T-helper 9 cell (primary cell): Measurements from ENCODE around the gene MAP3K15.

Source experiments
- DNase-seq: peaks from one replicate; pipeline ENCODE4 v3.0.0-alpha.2; 2020

Gene MAP3K15

DNA sequence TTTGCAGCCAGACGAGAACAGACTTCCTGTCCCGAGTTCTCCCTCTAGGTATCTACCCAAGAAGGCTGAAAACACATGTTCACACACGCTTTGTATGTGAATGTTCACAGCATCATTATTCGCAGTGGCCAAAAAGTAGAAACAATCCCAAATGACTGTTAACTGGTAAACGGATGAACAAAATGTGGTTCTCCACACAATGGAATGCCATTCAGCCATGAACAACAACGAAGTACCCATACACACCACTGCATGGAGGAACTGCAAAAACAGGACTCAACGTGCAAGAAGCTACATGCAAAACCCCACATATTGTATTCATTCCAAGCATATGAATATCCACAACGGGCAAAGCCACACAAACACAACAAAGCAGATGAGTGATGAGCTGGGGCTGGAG, 126.6 kb downstream of the MAP3K15 start:
- no peak for DNase-seq

DNA sequence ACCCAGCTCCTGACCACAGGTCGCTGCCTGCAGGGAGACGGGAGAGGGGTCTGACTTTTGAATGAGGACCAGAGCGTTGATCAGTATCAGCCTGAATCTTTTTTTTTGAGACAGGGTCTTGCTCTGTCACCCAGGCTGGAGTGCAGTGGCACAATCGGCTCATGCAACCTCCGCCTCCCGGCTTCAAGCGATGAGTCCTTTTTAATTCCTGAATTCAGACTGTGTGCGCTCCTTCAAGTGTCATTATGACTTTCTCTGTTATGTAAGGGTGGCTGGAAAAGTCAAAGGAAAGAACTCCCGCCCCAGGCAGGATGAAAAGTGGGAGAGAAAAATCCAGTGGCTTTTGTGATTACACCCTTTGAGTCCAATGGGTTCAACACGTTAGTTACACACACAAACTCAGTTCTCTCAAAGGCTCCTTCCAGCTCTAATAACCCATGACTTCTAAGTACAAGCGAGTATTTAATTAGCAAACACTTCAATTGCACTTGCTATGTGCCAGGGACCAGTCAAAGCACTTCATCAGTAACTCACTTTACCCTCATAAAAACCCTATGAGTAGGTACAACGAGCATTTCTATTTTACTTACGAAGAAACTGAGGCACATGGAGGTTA, 127.1 kb downstream of the MAP3K15 start:
- DNase-seq = no peak

GRCh38 chrX:19386679-19387078, 128.6 kb downstream of the MAP3K15 start:
- no peak for DNase-seq

- DNase-seq = peak; percentile 34
Measured at GRCh38 chrX:19382555-19383145, 132.7 kb downstream of the MAP3K15 start.

GRCh38 chrX:19381326-19381725, 134.0 kb downstream of the MAP3K15 start:
- no peak for DNase-seq

DNA sequence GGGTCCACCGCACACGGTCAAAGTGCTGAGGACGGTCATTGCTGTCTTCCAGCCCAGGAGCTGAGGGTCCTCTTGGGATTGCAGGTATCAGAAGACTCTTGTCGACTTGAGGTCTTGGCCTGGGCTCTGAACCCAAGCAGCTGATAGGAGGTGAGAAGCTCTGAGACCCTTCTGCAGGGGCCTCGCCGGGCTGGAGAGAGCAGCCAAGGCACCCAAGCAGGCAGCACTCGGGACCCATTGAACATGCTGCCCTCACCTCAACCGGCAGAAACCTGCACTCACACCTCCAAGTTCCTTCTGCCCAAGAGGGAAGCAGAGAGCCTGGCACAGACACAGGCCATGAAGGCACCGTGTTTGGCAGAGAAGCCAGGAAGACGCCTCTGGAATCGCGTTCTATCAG, 137.5 kb downstream of the MAP3K15 start:
- no peak for DNase-seq

DNA sequence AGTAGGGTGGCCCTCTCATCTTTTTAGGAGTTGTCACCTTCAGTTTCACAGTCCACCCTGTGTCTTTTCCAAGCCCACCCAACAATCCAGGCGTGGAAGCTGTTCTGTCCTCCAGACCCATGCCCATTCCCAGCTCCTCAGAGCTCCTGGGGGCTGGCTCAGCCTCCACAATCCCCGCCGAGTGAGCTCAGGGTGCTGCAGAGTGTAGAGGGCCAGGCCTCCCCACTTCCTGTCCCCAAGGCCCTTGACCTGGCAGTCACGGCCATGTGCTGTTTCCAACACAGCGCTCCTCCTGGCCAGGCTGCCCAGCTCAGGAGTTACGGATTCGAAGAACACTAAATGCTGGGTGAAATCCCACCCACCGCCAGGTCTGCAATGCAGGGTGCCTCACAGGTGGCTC, 139.8 kb downstream of the MAP3K15 start:
- DNase-seq = no peak

GRCh38 chrX:19373351-19373891, 141.9 kb downstream of the MAP3K15 start:
- DNase-seq = no peak

DNA sequence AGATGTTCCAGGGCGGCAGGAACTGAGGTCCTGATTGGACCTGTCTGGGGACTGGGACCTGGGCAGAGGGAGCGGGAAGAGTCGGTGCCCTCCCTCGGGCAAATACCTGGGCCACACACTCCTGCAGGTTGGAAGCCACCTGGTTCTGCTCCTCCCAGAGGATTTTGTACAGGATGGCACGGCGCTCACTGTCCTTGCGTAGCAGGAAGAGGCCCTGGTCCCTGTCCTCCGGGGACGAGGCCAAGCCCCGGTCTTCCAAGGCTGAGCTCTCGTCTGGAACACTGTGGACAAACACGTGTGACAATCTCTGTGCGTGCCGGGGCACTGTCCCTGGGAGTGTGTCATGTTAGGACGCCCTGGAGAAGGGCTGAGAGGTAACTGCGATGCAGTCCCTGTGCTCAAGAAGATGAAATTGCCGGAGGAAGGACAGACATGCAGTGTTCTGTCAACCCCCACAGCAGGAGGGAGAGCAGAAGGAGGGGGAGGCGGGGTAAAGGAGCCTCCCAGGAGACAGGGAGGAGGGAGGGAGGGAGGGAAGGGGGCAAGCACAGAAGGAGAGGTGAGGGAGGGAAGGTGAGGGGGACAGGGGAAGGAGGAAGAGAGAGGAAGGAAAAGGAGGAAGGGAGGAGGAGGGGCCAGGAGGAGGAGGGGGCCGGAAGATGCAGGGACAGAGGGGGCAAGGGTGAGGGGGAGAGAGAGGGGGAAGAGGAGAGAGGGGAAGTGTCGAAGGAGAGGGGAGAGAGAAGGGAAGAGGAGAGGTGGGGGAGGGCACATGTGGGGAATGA, 142.6 kb downstream of the MAP3K15 start:
- DNase-seq = no peak

- DNase-seq = peak; percentile 31
Measured at GRCh38 chrX:19372170-19372546, 143.2 kb downstream of the MAP3K15 start.

GRCh38 chrX:19370061-19370460, 145.2 kb downstream of the MAP3K15 start:
- no peak for DNase-seq

DNA sequence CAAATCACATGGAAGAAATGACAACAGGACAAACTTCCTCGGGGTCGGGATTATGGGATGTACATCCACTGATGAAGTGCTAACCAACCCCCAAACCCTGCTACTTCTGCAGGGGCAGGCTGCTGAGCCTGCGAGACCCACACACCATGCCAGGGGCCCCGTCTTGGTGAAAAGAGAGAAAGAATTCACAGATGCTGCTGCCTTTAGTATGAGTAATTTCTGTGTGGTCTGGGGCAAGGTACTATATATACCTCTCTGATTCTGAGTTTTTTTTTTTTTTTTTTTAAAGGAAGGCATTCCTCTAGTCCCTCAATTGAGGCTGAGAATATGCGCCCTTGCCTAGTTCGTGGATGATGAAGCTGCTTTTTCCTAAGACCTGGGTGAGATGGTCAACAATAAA, 146.7 kb downstream of the MAP3K15 start:
- DNase-seq = no peak

DNA sequence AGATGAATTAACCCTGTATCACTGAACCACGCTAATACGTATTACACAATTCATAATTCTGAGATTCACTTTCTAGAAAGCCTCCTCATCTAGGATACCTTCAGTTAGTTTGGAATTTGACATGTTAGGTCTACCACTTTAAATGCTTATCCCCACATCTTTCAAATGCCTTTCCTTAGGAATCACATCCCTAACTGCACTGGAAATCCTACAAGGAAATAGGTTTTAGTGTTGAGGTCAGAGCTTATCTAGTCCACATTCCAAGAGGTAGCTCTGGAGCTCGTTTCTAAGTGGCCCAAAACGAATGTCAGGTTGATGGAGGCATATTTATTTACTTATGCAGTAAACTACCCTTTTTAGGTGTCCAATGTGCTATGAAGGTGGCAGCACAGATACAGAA, 153.6 kb downstream of the MAP3K15 start:
- DNase-seq = no peak

- DNase-seq = no peak
Measured at GRCh38 chrX:19360903-19361302, 154.4 kb downstream of the MAP3K15 start.

DNA sequence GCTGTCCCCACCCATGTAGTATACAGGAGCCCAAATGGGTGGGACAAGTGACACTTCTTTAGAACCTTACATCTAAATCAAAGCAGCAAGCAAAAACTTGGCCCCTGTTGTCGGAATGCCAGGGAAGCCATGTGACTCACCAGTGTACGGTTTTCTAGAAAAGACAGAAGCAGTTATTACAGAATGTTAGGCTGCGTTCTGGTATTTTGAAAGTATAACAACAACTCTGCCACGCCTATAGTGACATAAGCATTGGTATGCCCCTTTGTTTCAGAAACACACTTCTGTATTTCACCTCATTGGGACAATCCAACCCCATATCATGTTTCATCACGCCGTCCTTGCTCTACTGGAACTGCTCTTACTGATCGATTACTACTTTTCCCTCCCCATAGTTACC, 156.8 kb downstream of the MAP3K15 start:
- DNase-seq = no peak

DNA sequence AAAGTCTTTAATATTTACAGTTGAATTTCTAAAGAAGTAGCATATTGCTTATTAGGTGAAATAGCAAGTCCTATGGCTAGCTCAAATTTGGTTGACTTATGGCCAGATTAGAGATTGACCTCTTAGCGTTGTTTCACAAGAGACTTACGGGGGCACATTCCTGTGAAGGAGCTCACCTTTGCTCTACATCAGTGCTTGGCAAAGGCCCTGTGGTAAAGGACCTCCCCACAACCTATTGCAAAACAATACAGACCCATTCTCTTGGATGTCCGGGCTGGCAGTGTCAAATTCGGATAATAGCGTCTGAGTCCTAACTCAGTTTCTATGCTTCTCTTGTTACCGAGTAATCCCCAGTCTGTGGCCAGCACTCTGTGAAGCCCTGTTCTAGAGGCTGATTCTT, 160.7 kb downstream of the MAP3K15 start:
- DNase-seq = no peak

DNA sequence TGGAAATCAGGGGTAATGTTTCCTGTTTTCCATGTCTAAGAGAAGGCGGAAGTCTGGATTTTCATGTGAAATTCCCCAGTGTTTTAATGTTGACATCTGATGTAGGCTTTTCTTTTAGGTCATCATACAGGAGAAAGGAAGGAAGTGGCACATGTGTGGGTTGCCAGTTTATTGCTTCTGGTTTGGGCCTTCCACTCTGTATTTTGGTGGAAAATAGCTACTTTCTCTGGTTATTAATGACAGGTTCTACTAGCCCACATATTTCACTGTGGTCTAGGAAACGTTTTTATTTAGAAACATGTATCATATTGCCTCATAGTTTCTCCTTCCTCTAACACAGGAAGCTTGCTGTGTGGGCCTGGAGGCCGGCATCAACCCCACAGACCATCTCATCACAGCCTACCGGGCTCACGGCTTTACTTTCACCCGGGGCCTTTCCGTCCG, 164.3 kb downstream of the MAP3K15 start:
- DNase-seq = no peak

- no peak for DNase-seq
Measured at GRCh38 chrX:19349264-19349663, 166.0 kb downstream of the MAP3K15 start.

- DNase-seq = no peak
Measured at GRCh38 chrX:19347916-19348315, 167.4 kb downstream of the MAP3K15 start.

DNA sequence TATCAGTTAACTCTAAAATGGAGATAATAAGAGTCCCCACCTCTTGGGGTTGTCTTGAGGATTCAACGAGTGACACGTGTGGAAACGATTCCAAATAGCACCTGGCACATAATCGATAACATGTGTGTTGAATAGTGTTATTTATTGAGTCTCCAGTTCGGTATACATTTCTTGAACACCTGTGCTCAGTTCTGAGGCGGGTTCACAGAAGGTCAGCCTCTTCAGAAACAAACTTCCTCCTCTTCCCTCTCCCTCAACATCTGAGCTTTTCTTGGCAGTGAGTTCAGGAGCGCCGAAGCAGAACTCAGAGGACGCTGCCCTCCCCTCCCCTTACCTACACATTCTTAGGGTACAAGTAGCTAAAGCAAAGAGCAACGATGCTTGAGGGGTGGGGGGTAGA, 170.6 kb downstream of the MAP3K15 start:
- no peak for DNase-seq

DNA sequence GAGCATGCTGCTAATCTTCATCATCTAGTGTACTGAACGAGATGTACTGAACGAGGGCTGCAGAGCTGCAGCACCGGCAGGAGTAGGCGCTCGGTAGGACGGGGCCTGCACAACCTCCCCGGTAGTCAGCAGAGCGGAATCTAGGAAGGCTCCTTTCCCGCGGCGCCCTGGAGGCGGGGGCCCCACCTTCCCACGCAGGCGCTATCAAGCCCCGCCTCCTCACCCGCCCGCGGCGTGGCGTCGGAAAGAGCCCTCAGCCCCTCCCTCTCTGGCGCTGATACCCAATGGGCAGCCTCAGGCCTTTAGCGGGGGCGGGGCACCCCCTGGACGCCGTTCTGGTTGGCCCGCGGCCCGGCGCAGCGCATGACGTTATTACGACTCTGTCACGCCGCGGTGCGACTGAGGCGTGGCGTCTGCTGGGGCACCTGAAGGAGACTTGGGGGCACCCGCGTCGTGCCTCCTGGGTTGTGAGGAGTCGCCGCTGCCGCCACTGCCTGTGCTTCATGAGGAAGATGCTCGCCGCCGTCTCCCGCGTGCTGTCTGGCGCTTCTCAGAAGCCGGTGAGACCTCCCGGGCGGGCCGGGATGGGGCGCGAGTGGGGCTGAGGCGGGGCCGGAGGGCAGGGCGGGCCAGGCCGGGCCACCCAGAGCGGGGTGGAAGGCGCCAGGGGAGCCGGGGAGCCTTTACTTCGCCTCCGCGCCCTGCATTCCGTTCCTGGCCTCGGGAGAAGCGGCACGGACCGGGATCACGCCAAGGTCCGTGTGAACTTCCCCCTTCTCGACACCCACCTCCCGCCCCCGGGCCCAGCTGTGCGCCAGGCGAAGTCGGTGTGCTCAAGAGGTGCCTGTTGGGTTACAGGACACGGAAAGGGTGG, 171.5 kb downstream of the MAP3K15 start, which contains the start of gene PDHA1:
Gene PDHA1 (plus strand): TSS at position 393 of the 874 bp plus-strand sequence. CDS start 111 bp downstream, at position 504.
- peak; percentile 83 for DNase-seq

GRCh38 chrX:19343085-19343534, 172.2 kb downstream of the MAP3K15 start:
- no peak for DNase-seq
